Endothelial cell of umbilical vein (primary cell): ENCODE results near the gene CRKL. TPM values are rescaled to one million over a fixed set of nuclear protein-coding genes. Genes with fewer than 3 reads are reported as not detected.
A peak's percentile ranks its signal among the peaks of the same experiment; 100 is the strongest.

Source experiments
- BruUV-seq: library from RNA; stranded (reverse); fragments of 400-500 nt; replicated peaks from 2 replicates; lab custom pipeline; 2021; lab: Mats Ljungman, UMichigan
- CTCF ChIA-PET: fragments of 300-600, 350-600 bp; sonication (Branson Sonifier 250); formaldehyde crosslinking; loops from one replicate; lab custom pipeline; 2021; ENCODE audit warnings: antibody characterized with exemption, inconsistent platforms; lab: Charles Lee
- POLR2A ChIA-PET: fragments of 300-600, 350-600 bp; sonication (Branson Sonifier 250); formaldehyde crosslinking; loops from one replicate; lab custom pipeline; 2021; ENCODE audit warnings: antibody characterized with exemption, inconsistent platforms; lab: Charles Lee
- DNase-seq: peaks from one replicate; pipeline ENCODE4 v3.0.0-alpha.2; 2011; ENCODE audit warnings: low read depth, low spot score
- FAIRE-seq: peaks from 2 replicates; lab custom pipeline; 2011; peaks lifted over from hg19 to GRCh38; lab: Jason Lieb, UNC
- H2AFZ ChIP-seq: 2 replicates; pipeline ENCODE4 v1.6.0; 2012; ENCODE audit warnings: low read depth, low read length, control low read depth, inconsistent platforms
- H3K27ac ChIP-seq: 2 replicates; pipeline ENCODE4 v1.5.1; 2011; ENCODE audit warnings: low read depth, mild to moderate bottlenecking, control low read depth, low read length, moderate library complexity; ENCODE audit not compliant: insufficient read depth
- H3K27me3 ChIP-seq, 2 experiments: 2 replicates each; pipeline versions ENCODE4 v1.6.0 to v1.6.1; 2011; ENCODE audit warnings: low read length in 2 of 2, mixed read lengths in 1 of 2; ENCODE audit not compliant: control insufficient read depth in 2 of 2, insufficient read depth in 2 of 2
- H3K36me3 ChIP-seq, 2 experiments: 2 replicates in 1 of 2; 3 replicates in 1 of 2; pipeline ENCODE4 v1.5.1; 2011; ENCODE audit warnings: low read length in 2 of 2, mild to moderate bottlenecking in 1 of 2, moderate library complexity in 1 of 2; ENCODE audit not compliant: control insufficient read depth in 2 of 2, insufficient read depth in 2 of 2; ENCODE audit errors: extremely low read depth in 1 of 2
- H3K4me1 ChIP-seq: 3 replicates; pipeline ENCODE4 v1.5.1; 2011; ENCODE audit warnings: mild to moderate bottlenecking, low read length; ENCODE audit not compliant: control insufficient read depth, insufficient read depth; ENCODE audit errors: extremely low read depth
- H3K4me2 ChIP-seq: 2 replicates; pipeline ENCODE4 v1.6.1; 2011; ENCODE audit warnings: low read length, control low read depth, mixed read lengths; ENCODE audit not compliant: insufficient read depth
- H3K4me3 ChIP-seq, 3 experiments: fragments of 200-600 bp in 1 of 3; sonication (generic), shearing (Covaris generic) in 1 of 3; replicated peaks in 1 of 3; 2 replicates each; pipeline ENCODE4 v1.5.1; 2011 to 2016; ENCODE audit warnings: control low read depth in 3 of 3, low read length in 3 of 3, mild to moderate bottlenecking in 2 of 3, inconsistent platforms in 1 of 3, low read depth in 1 of 3, moderate library complexity in 1 of 3; ENCODE audit not compliant: insufficient read depth in 1 of 3
- H3K79me2 ChIP-seq: 2 replicates; pipeline ENCODE4 v1.6.0; 2012; ENCODE audit warnings: low read length, inconsistent platforms; ENCODE audit not compliant: control insufficient read depth, insufficient read depth
- H3K9ac ChIP-seq: replicated peaks from 2 replicates; pipeline ENCODE3; 2011; ENCODE audit warnings: low read length, control low read depth; ENCODE audit not compliant: insufficient read depth; ENCODE audit errors: extremely low read depth
- H3K9me1 ChIP-seq: replicated peaks from 3 replicates; pipeline ENCODE4 v1.6.0; 2011; ENCODE audit warnings: mild to moderate bottlenecking, low read length; ENCODE audit not compliant: control insufficient read depth, insufficient read depth; ENCODE audit errors: extremely low read depth
- H3K9me3 ChIP-seq: replicated peaks from 2 replicates; pipeline ENCODE4 v1.5.1; 2012; ENCODE audit warnings: low read length, inconsistent platforms; ENCODE audit not compliant: control insufficient read depth, insufficient read depth
- H4K20me1 ChIP-seq: replicated peaks from 2 replicates; pipeline ENCODE3; 2011; ENCODE audit warnings: mild to moderate bottlenecking, low read length; ENCODE audit not compliant: control insufficient read depth, insufficient read depth; ENCODE audit errors: extremely low read depth
- EZH2 ChIP-seq: IDR thresholded peaks from 2 replicates; pipeline ENCODE4 v1.6.1; 2012; ENCODE audit warnings: borderline replicate concordance, low read depth, mild to moderate bottlenecking, moderate library complexity, low read length, inconsistent platforms; ENCODE audit not compliant: severe bottlenecking
- JUN ChIP-seq: IDR thresholded peaks from 2 replicates; pipeline ENCODE4 v1.6.1; 2011; ENCODE audit warnings: borderline replicate concordance, low read depth; ENCODE audit not compliant: insufficient read length, insufficient read depth
- MYC ChIP-seq: IDR thresholded peaks from one replicate; pipeline ENCODE4 v1.6.1; 2011; ENCODE audit warnings: mild to moderate bottlenecking, low read depth, low read length
- POLR2A ChIP-seq: IDR thresholded peaks from 2 replicates; pipeline ENCODE4 v1.6.1; 2012; ENCODE audit warnings: low read depth, mild to moderate bottlenecking, control low read depth, low read length
- POLR2AphosphoS5 ChIP-seq: IDR thresholded peaks from 2 replicates; pipeline ENCODE4 v1.6.1; 2012; ENCODE audit warnings: low read depth, mild to moderate bottlenecking, control low read depth, low read length, moderate library complexity; ENCODE audit not compliant: insufficient read depth
- dilution Hi-C: fragments of 300-500 bp; cut with MboI; formaldehyde crosslinking; loops from one replicate; pipeline ENCODE4 v1.15.0; 2019; ENCODE audit warnings: low sequenced_read_pairs; ENCODE audit not compliant: extremely low pct_ligation_motif_present
- intact Hi-C: fragments of 100-400 bp; cut with micrococcal nuclease; formaldehyde crosslinking; loops from one replicate; pipeline ENCODE4 v1.10.0; 2022
- polyA plus RNA-seq, 4 experiments: library from polyadenylated mRNA; depleted of rRNA in 3 of 4; stranded (reverse) in 3 of 4; unstranded in 1 of 4; fragments of >200 nt; gene quantifications; 2 replicates each; pipeline versions ENCODE4 v1.2.1 to v1.2.3, GENCODE V29; 2011 to 2012; ENCODE audit warnings: missing spikeins in 1 of 4
- total RNA-seq: library from RNA; stranded (reverse); gene quantifications from 2 replicates; pipeline ENCODE4 v1.2.3, GENCODE V29; 2021
- TF ChIP-seq, protein P1 (sequence below): IDR thresholded peaks from 2 replicates; pipeline ENCODE4 v1.6.1; 2011; ENCODE audit not compliant: insufficient read depth, insufficient read length

Gene CRKL
- total and polyA plus RNA-seq, 2 donors (not counting 3 experiments of a cell fraction or from before 2014, with no cell fraction given): 18.0 to 50.6 TPM

DNA sequence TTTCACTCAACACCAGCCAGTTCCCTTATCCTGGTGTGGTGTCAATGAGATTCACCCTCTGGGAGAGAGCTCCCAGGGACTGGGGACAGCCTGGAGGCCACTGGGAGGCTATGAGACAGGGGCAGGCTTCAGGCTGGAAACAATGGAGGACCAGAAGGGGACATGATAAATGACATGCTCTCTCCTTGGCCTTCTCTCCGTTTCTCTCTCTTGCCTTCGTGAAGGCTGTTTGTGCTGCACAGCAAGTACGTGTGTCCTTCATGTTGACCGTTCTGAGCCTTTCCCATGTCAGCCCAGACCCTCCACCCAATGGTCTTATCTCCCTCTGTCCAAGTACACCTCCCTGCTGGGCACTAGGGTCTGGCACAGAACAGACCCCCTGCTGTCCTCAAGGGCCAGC is 63.3 kb downstream of the CRKL start:
- no TSS peak for BruUV-seq
- Histone ChIP-seq H4K20me1 (no peaks in the 10 kb centered on the region), H3K79me2 (peaks cover 17% of the 10 kb centered on the region), H3K9me1 (no peaks in the 10 kb centered on the region), H3K36me3 (peaks cover 0 to 3% of the 10 kb centered on the region in 2 experiments), H3K9me3 (peaks cover 5% of the 10 kb centered on the region), H3K4me3 (no peak overlapping the region), H2AFZ (no peak overlapping the region), H3K27me3 (no peaks in the 10 kb centered on the region), H3K4me1 (peaks cover 17% of the 10 kb centered on the region), H3K4me2 (no peak overlapping the region), H3K27ac (no peak overlapping the region), H3K9ac (no peak overlapping the region)
- dilution Hi-C loops (no loop called here), intact Hi-C loops (no loop called here)
- TF ChIP-seq POLR2A (no peak), JUN (no peak), EZH2 (no peak), POLR2AphosphoS5 (no peak)
- FAIRE-seq (no peak), DNase-seq (no peak)
- ChIA-PET CTCF (interaction anchor here (1.2 to 2.5 kb wide), 3 partner anchors 21 to 95 kb away, joined by 3 to 31 read pairs (median 14); no protein-coding TSS in a partner anchor), POLR2A (no interaction called here)

DNA sequence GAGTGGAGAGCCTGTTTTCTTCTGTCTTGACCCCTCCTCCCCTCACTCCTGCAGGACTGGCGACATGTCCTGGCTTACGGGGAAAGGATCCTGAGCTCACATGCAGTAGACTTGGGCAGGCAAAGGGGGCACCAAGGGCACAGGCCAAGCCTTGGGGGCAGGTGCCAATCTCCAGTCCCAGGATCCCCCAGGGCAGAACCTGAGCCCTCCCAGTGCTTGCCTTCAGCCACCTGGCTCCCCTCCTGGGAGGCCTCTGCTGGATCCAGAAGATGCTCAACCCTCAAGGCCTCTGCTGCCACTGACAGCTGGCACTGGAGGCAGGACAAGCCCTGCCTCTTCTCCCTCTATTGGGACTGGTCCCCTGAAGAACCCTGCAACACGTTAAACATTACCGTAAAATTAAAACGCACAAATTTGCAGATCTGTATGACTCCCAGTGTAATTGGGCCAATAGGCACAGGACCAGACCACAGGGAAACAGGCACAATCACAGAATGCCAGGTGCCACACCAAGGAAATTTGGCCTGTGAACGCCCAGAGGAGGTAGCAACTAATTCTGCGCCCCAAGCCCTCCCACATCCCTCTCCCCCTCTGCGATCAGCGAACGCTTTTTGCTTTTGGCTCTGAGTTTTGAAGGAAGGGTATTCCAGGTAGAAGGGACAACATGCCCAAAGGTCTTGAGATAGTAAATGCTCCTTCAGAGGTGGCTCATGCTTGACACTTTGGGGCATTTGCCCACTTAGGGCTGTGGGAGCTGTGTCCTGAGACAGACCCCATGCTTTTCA is 63.9 kb downstream of the CRKL start:
- Histone ChIP-seq H3K27ac (peak overlapping the region; percentile 62), H4K20me1 (no peaks in the 10 kb centered on the region), H3K9me3 (peaks cover 5% of the 10 kb centered on the region), H3K4me2 (peak overlapping the region; percentile 78), H3K36me3 (peaks cover 0 to 8% of the 10 kb centered on the region in 2 experiments), H3K9me1 (no peaks in the 10 kb centered on the region), H3K4me3 (peak overlapping the region; percentile 30 to 92 (median 65)), H3K9ac (peak overlapping the region; percentile 70), H3K79me2 (peaks cover 17% of the 10 kb centered on the region), H2AFZ (peak overlapping the region; percentile 92), H3K27me3 (no peaks in the 10 kb centered on the region), H3K4me1 (peaks cover 17% of the 10 kb centered on the region)
- ChIA-PET POLR2A (interaction anchor here (1.0 to 1.5 kb wide), 3 partner anchors 9 to 64 kb away, joined by 3 to 6 read pairs (median 5); partner anchors contain the start of gene CRKL), CTCF (interaction anchor here (1.1 to 2.5 kb wide), 6 partner anchors 8 to 96 kb away, joined by 3 to 31 read pairs (median 14); partner anchors contain the start of gene THAP7)
- dilution Hi-C loops (no loop called here), intact Hi-C loops (no loop called here)
- DNase-seq: no peak
- FAIRE-seq: peak; percentile 4
- no TSS peak for BruUV-seq
- TF ChIP-seq EZH2 (no peak), POLR2AphosphoS5 (no peak), POLR2A (no peak), MYC (no peak)
- TF ChIP-seq, protein P1, sequence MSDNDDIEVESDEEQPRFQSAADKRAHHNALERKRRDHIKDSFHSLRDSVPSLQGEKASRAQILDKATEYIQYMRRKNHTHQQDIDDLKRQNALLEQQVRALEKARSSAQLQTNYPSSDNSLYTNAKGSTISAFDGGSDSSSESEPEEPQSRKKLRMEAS: no peak
